Measurements from ENCODE around the gene ARHGEF39. TPM values are rescaled to one million over a fixed set of nuclear protein-coding genes. Genes with fewer than 3 reads are reported as not detected.

ARHGEF39 gene
- total and polyA plus RNA-seq, 9 of the 15 experiments (the other 6 are each of a cell fraction or from before 2014, with no cell fraction given) = 2.8 to 21.7 (median 12.9) TPM

GRCh38 chr9:35661756-35662350 lies 3.1 kb downstream of the ARHGEF39 start (continued):
- TF ChIP-seq YY1 (IDR thresholded peaks at IDR 0.05; ENCODE audit: borderline replicate concordance in 1 of 3, control insufficient read depth in 1 of 3, extremely low read depth in 1 of 3, insufficient read depth in 3 of 3, insufficient read length in 1 of 3, insufficient replicate concordance in 2 of 3, low read depth in 1 of 3, low read length in 2 of 3) = no peak
- no peak for TF ChIP-seq MAX (CRISPR knock-in tag; IDR thresholded peaks at IDR 0.05)
- TF ChIP-seq ZNF511 (CRISPR knock-in tag; IDR thresholded peaks at IDR 0.05) = no peak
- TF ChIP-seq MCM7 (IDR thresholded peaks at IDR 0.05) = no peak
- no peak for TF ChIP-seq ZNF347 (CRISPR knock-in tag; IDR thresholded peaks at IDR 0.05; ENCODE audit: low read depth)
- TF ChIP-seq ZNF146 (CRISPR knock-in tag; IDR thresholded peaks at IDR 0.05; ENCODE audit: unreplicated experiment) = no peak

- CTCF ChIA-PET (ENCODE audit: low intra/inter-chr PET ratio) = no interaction called here
- peak; percentile 69 for FAIRE-seq
- peak in 1 of 2 experiments; percentile 90; a peak in 2 of 4 replicates for TF ChIP-seq SRF (CRISPR knock-in tag; IDR thresholded peaks at IDR 0.05)
- TF ChIP-seq ZNF121 (CRISPR knock-in tag; conservative IDR thresholded peaks at IDR 0.05) = no peak
- TF ChIP-seq RAD21 (CRISPR knock-in tag; conservative IDR thresholded peaks at IDR 0.05 in 1 of 2, IDR thresholded peaks at IDR 0.05 in 1 of 2) = peak; percentile 21 to 57; a peak in 3 of 4 replicates
- 0 out of 2 replicates have a peak, but pooled peaks have one; percentile 14 for TF ChIP-seq GABPA (tag; conservative IDR thresholded peaks at IDR 0.05; ENCODE audit: low read depth)
- 0 out of 2 replicates have a peak, but pooled peaks have one; percentile 48 for TF ChIP-seq ZNF175 (CRISPR knock-in tag; IDR thresholded peaks at IDR 0.05; ENCODE audit: low read depth)
- TF ChIP-seq ZNF395 (CRISPR knock-in tag; IDR thresholded peaks at IDR 0.05) = peak; percentile 42; the same call in 1 of the 2 replicates
Measured at GRCh38 chr9:35660966-35661415, 4.0 kb downstream of the ARHGEF39 start.

More at GRCh38 chr9:35660966-35661415, 4.0 kb downstream of the ARHGEF39 start:
- peak overlapping the region; percentile 40; the same call in 2 of the 3 replicates for H3K27ac ChIP-seq (ENCODE audit: extremely low read depth, low read depth, low read length)
- POLR2A ChIA-PET = interaction anchor here (0.6 to 1.5 kb wide), 14 partner anchors 13 to 377 kb away, joined by 3 to 5 read pairs (median 3); partner anchors contain the start of genes CREB3, HINT2, RGP1 and TLN1
- H3K36me3 ChIP-seq (ENCODE audit: control insufficient read depth, insufficient read depth, low read length) = peaks cover 36% of the 10 kb centered on the region; the same call in 2 of the 3 replicates
- H4K20me1 ChIP-seq (replicated peaks; ENCODE audit: control insufficient read depth, insufficient read depth, low read length) = no peaks in the 10 kb centered on the region
- 45% methylated on average over 9 of the region's 9 CpGs for WGBS (ENCODE audit: insufficient coverage, low coverage, missing lambda C conversion rate)
- no peak for ATAC-seq
- H3K9ac ChIP-seq (ENCODE audit: insufficient read depth in 1 of 2, low read depth in 2 of 2, low read length in 2 of 2) = peak overlapping the region in 1 of 2 experiments; percentile 32; a peak in 1 of 4 replicates
- peaks cover 24 to 38% of the 10 kb centered on the region in 2 experiments for H3K4me1 ChIP-seq (replicated peaks in 1 of 2; ENCODE audit: control insufficient read depth in 2 of 2, insufficient read depth in 2 of 2, low read length in 2 of 2)
- H3K4me2 ChIP-seq (ENCODE audit: insufficient read depth, low read length) = no peak overlapping the region
- in situ Hi-C loops (cut with MboI) = no loop called here
- peak in 1 of 4 experiments; percentile 41 for DNase-seq (ENCODE audit: extremely low read depth in 1 of 4, low spot score in 3 of 4)
- no peaks in the 10 kb centered on the region for H3K9me1 ChIP-seq (ENCODE audit: control insufficient read depth, insufficient read depth, low read length)
- H3K9me3 ChIP-seq (replicated peaks; ENCODE audit: control insufficient read depth, insufficient read depth, low read depth, low read length) = no peaks in the 10 kb centered on the region
- H2AFZ ChIP-seq (ENCODE audit: low read depth, low read length) = no peak overlapping the region
- intact Hi-C loops (cut with micrococcal nuclease) = loop anchor here (10.0 kb wide), 1 partner anchor 154 kb away; the partner anchor contains the start of genes HINT2 and SPAG8
- no peak overlapping the region for H3K4me3 ChIP-seq
- H3K27me3 ChIP-seq (ENCODE audit: control insufficient read depth in 2 of 2, insufficient read depth in 2 of 2, low read length in 2 of 2) = no peaks in the 10 kb centered on the region
- BruUV-seq (replicated peaks) = no TSS peak
- H3K79me2 ChIP-seq (ENCODE audit: control insufficient read depth, insufficient read depth, low read length) = peaks cover 26% of the 10 kb centered on the region
